Measurements from ENCODE around the gene TC2N. TPM values are rescaled to one million over a fixed set of nuclear protein-coding genes. Genes with fewer than 3 reads are reported as not detected.

The TC2N gene
- total RNA-seq, 1 donor from 2014 or later, result 1.2 TPM

DNA sequence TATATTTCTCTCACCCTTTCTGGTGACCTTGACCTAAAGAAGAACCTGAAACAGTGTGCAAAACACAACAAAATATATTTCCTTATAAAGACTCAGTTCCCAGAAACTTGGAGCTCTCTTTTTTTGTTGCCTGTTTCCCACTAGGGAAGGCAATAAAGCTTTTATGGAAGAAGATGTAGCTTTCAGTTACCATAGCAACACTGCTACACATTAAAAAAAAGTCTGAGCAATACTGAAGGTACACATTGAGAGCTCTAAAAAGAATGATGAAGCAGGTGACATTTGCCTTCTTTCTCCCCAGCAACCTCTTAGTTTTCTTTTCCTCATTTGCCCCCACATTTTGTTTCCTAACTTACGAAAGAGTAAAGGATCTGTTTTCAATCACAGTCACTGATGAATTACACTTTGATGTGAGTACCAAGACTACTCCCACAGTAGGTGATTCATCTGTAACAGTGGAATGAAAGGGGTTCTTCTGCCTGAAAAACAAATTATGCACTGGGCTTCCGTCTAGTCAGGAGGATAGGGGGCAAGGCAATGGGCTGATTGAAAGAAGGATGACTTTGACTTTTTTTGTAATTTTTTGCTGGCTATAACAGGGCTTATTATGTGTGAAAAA lies 134.4 kb downstream of the TC2N start:
- no peaks in the 10 kb centered on the region for H3K9me3 Mint-ChIP-seq (ENCODE audit: unreplicated experiment)
- H4K20me1 ChIP-seq (ENCODE audit: insufficient read depth, low read length), result no peaks in the 10 kb centered on the region
- H3K27ac ChIP-seq (ENCODE audit: low read depth, low read length), result no peak overlapping the region
- no peaks in the 10 kb centered on the region for H3K4me1 ChIP-seq (ENCODE audit: insufficient read depth, low read length)
- H3K27me3 ChIP-seq (ENCODE audit: insufficient read depth, low read length), result no peaks in the 10 kb centered on the region
- TF ChIP-seq EZH2 (IDR thresholded peaks at IDR 0.05; ENCODE audit: insufficient read depth, low read length), result no peak
- TF ChIP-seq, protein P1, sequence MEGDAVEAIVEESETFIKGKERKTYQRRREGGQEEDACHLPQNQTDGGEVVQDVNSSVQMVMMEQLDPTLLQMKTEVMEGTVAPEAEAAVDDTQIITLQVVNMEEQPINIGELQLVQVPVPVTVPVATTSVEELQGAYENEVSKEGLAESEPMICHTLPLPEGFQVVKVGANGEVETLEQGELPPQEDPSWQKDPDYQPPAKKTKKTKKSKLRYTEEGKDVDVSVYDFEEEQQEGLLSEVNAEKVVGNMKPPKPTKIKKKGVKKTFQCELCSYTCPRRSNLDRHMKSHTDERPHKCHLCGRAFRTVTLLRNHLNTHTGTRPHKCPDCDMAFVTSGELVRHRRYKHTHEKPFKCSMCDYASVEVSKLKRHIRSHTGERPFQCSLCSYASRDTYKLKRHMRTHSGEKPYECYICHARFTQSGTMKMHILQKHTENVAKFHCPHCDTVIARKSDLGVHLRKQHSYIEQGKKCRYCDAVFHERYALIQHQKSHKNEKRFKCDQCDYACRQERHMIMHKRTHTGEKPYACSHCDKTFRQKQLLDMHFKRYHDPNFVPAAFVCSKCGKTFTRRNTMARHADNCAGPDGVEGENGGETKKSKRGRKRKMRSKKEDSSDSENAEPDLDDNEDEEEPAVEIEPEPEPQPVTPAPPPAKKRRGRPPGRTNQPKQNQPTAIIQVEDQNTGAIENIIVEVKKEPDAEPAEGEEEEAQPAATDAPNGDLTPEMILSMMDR (IDR thresholded peaks at IDR 0.05; ENCODE audit: insufficient read depth, low read depth, low read length), result no peak
- FAIRE-seq (no peak), DNase-seq (ENCODE audit: low read depth) (no peak)
- H3K36me3 ChIP-seq (ENCODE audit: insufficient read depth, low read length), result no peaks in the 10 kb centered on the region
- no peak overlapping the region for H3K4me3 Mint-ChIP-seq (ENCODE audit: unreplicated experiment)
- H3K9ac ChIP-seq (ENCODE audit: low read length), result no peak overlapping the region
- peaks cover 5% of the 10 kb centered on the region for H3K4me1 Mint-ChIP-seq (ENCODE audit: low read depth, unreplicated experiment)
- H3K79me2 ChIP-seq (ENCODE audit: insufficient read depth, low read length), result no peaks in the 10 kb centered on the region
- peak overlapping the region; percentile 11 for H2AFZ ChIP-seq (ENCODE audit: low read depth, low read length)
- H3K4me3 ChIP-seq (ENCODE audit: insufficient read depth, low read depth, low read length), result no peak overlapping the region
- H3K27ac Mint-ChIP-seq (ENCODE audit: unreplicated experiment), result no peak overlapping the region
- no peaks in the 10 kb centered on the region for H3K27me3 Mint-ChIP-seq (ENCODE audit: low read depth, unreplicated experiment)
- no peak overlapping the region for H3K4me2 ChIP-seq (ENCODE audit: low read length)
- H3K9me3 ChIP-seq (ENCODE audit: insufficient read depth, low read depth, low read length), result no peaks in the 10 kb centered on the region
- no peaks in the 10 kb centered on the region for H3K36me3 Mint-ChIP-seq (ENCODE audit: low read depth, unreplicated experiment)

DNA sequence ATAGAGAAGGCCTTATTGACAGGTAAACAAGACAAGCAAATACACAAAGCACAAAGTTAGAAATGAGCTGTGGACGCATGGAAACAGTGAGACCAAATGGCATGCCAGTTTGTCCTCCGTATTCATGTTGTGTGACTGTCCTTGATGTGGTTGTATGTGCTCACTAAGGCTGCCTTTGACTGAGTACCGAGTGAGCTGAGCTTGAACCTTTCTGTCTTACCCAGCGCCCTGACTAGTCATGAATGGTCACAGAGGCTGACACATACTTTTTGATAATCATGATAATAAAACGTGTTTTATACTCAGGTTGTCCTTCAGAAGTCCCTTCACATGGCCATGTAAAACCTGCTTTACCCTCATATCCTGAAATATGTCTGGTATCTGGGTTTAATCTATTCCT lies 134.9 kb downstream of the TC2N start:
- H3K9ac ChIP-seq (ENCODE audit: low read length), result no peak overlapping the region
- Mint-ChIP-seq H3K9me3 (ENCODE audit: unreplicated experiment) (no peaks in the 10 kb centered on the region), H3K4me3 (ENCODE audit: unreplicated experiment) (no peak overlapping the region), H3K27me3 (ENCODE audit: low read depth, unreplicated experiment) (no peaks in the 10 kb centered on the region), H3K4me1 (ENCODE audit: low read depth, unreplicated experiment) (peaks cover 5% of the 10 kb centered on the region), H3K27ac (ENCODE audit: unreplicated experiment) (no peak overlapping the region), H3K36me3 (ENCODE audit: low read depth, unreplicated experiment) (no peaks in the 10 kb centered on the region)
- no peaks in the 10 kb centered on the region for H3K4me1 ChIP-seq (ENCODE audit: insufficient read depth, low read length)
- DNase-seq (ENCODE audit: low read depth) (no peak), FAIRE-seq (no peak)
- no peaks in the 10 kb centered on the region for H4K20me1 ChIP-seq (ENCODE audit: insufficient read depth, low read length)
- H3K4me2 ChIP-seq (ENCODE audit: low read length), result no peak overlapping the region
- H3K79me2 ChIP-seq (ENCODE audit: insufficient read depth, low read length), result no peaks in the 10 kb centered on the region
- no peaks in the 10 kb centered on the region for H3K36me3 ChIP-seq (ENCODE audit: insufficient read depth, low read length)
- H3K9me3 ChIP-seq (ENCODE audit: insufficient read depth, low read depth, low read length), result no peaks in the 10 kb centered on the region
- no peak overlapping the region for H2AFZ ChIP-seq (ENCODE audit: low read depth, low read length)
- H3K4me3 ChIP-seq (ENCODE audit: insufficient read depth, low read depth, low read length), result no peak overlapping the region
- TF ChIP-seq, protein P1 (IDR thresholded peaks at IDR 0.05; ENCODE audit: insufficient read depth, low read depth, low read length), result no peak
- no peak for TF ChIP-seq EZH2 (IDR thresholded peaks at IDR 0.05; ENCODE audit: insufficient read depth, low read length)
- H3K27me3 ChIP-seq (ENCODE audit: insufficient read depth, low read length), result no peaks in the 10 kb centered on the region
- no peak overlapping the region for H3K27ac ChIP-seq (ENCODE audit: low read depth, low read length)

DNA sequence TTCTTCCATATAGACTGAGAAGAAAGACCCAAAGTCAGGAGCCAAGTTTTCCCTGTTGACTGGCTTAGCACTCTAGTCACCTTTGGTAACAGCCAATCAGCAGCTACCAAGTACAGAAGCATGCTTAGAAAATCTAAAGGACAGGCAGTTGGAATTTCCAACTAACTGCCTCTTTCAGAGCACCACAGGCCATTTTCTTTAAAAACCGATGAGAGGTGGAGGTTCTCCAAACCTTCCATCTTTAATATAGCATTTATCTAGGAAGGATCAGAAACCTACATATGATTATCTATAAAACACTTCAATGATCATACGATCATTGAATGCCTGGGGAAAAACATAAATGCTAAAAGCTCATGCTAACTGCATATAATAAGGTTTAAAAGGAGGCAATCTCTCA lies 135.3 kb downstream of the TC2N start, which contains the start of gene CATSPERB:
Gene CATSPERB, minus strand, starts transcription at position 101 of the 400 bp plus-strand sequence. CDS start 2,607 bp downstream, outside the sequence.
- DNase-seq (ENCODE audit: low read depth), result no peak
- TF ChIP-seq EZH2 (IDR thresholded peaks at IDR 0.05; ENCODE audit: insufficient read depth, low read length), result no peak
- TF ChIP-seq, protein P1 (IDR thresholded peaks at IDR 0.05; ENCODE audit: insufficient read depth, low read depth, low read length), result no peak
- Histone ChIP-seq H2AFZ (ENCODE audit: low read depth, low read length) (peak within 1 kb of the TSS; percentile 11), H3K79me2 (ENCODE audit: insufficient read depth, low read length) (no peaks in the 10 kb centered on the region), H3K36me3 (ENCODE audit: insufficient read depth, low read length) (no peaks in the 10 kb centered on the region), H3K4me2 (ENCODE audit: low read length) (no peak within 1 kb of the TSS), H4K20me1 (ENCODE audit: insufficient read depth, low read length) (no peaks in the 10 kb centered on the region), H3K27me3 (ENCODE audit: insufficient read depth, low read length) (no peaks in the 10 kb centered on the region), H3K4me3 (ENCODE audit: insufficient read depth, low read depth, low read length) (no peak within 1 kb of the TSS), H3K9me3 (ENCODE audit: insufficient read depth, low read depth, low read length) (no peaks in the 10 kb centered on the region), H3K4me1 (ENCODE audit: insufficient read depth, low read length) (no peaks in the 10 kb centered on the region), H3K9ac (ENCODE audit: low read length) (no peak within 1 kb of the TSS), H3K27ac (ENCODE audit: low read depth, low read length) (no peak within 1 kb of the TSS)
- H3K27ac Mint-ChIP-seq (ENCODE audit: unreplicated experiment), result no peak within 1 kb of the TSS
- H3K4me1 Mint-ChIP-seq (ENCODE audit: low read depth, unreplicated experiment), result peaks cover 5% of the 10 kb centered on the region
- H3K9me3 Mint-ChIP-seq (ENCODE audit: unreplicated experiment), result no peaks in the 10 kb centered on the region
- H3K4me3 Mint-ChIP-seq (ENCODE audit: unreplicated experiment), result no peak within 1 kb of the TSS
- H3K36me3 Mint-ChIP-seq (ENCODE audit: low read depth, unreplicated experiment), result no peaks in the 10 kb centered on the region
- no peaks in the 10 kb centered on the region for H3K27me3 Mint-ChIP-seq (ENCODE audit: low read depth, unreplicated experiment)
- no peak for FAIRE-seq

Data from astrocyte (in vitro differentiated cells and primary cell).